ENCODE measurements around the gene DCAKD. TPM values are rescaled to one million over a fixed set of nuclear protein-coding genes. Genes with fewer than 3 reads are reported as not detected.
A peak's percentile ranks its signal among the peaks of the same experiment; 100 is the strongest.

The DCAKD gene
- total and polyA plus RNA-seq, 12 donors, result 34.9 to 115 (median 62.9) TPM

DNA sequence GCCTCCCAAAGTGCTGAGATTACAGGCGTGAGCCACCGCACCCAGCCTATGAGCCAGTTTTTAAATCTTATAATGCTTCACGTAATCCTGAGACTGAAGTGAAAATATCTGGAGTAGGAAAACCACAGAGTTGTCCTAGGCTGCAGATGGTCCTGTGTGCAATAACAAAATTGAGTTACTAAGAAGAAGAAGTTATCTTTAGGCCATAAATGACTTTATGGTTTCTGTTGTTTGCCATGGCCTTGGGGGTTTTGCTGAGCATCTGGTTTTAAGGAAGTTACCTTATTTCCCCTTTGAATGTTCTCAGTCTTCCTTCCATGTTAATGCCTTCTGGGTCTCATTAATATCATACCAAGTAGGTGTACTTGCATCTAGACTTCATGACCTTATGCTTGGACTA is 26.2 kb upstream of the DCAKD start:
- Histone ChIP-seq H3K27me3 (no peaks in the 10 kb centered on the region), H3K36me3 (replicated peaks in 1 of 2) (peaks cover 0 to 21% of the 10 kb centered on the region in 2 donors), H3K9me3 (replicated peaks in 1 of 3) (no peaks in the 10 kb centered on the region), H3K4me3 (no peak overlapping the region), H3K4me1 (replicated peaks in 1 of 2) (peaks cover 5 to 19% of the 10 kb centered on the region in 2 donors), H3K27ac (no peak overlapping the region)
- 75 to 93% (median 84%) methylated on average over 3 of the region's 3 CpGs for WGBS, 4 donors
- DNase-seq, result peak in 1 of 7 donors; percentile 8
- TF ChIP-seq POLR2A (IDR thresholded peaks at IDR 0.05), result no peak
- TF ChIP-seq CTCF (IDR thresholded peaks at IDR 0.05), result no peak
- intact Hi-C loops (cut with DNase I), result no loop called here

DNA sequence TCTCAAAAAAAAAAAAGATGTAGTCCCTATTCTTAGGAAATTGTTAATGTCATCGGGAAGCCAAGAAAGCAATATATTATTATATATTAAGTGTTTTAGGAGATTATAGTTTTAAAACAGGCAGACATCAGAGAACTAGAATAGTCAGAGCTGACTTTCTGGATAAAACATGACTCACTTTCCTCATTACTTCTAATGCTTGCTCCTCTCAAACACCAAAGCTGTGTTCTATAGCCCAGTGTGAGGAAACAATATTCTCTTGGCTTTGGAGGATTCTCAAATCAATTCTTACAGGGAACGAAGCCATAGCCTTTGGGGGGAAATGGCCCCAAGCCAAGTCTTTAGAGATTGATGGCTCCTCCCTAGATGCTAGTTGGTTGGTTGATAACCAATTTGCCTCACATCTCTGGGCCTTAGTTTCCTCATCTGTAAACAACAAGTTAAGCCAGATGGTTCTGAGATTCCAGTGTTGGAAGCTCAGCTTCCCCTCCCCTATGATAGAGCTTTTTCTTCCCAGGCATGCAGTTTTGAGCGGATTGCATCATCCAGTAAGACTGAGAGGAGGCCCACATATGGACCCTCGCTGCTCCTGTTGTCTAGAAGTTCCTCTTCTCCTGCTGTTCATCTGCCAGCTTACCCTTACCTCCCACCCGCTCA is 22.1 kb upstream of the DCAKD start:
- Histone ChIP-seq H3K9me3 (replicated peaks in 1 of 3) (no peaks in the 10 kb centered on the region), H3K27me3 (no peaks in the 10 kb centered on the region), H3K4me3 (no peak overlapping the region), H3K36me3 (replicated peaks in 1 of 2) (peaks cover 0 to 19% of the 10 kb centered on the region in 2 donors), H3K27ac (no peak overlapping the region), H3K4me1 (replicated peaks in 1 of 2) (peaks cover 5 to 24% of the 10 kb centered on the region in 2 donors)
- intact Hi-C loops (cut with DNase I), result no loop called here
- peak in 1 of 7 donors; percentile 8 for DNase-seq
- TF ChIP-seq CTCF (IDR thresholded peaks at IDR 0.05) (no peak), POLR2A (IDR thresholded peaks at IDR 0.05) (no peak)
- WGBS, 4 donors, result 73 to 86% (median 80%) methylated on average over 4 to 5 of the region's 5 CpGs

DNA sequence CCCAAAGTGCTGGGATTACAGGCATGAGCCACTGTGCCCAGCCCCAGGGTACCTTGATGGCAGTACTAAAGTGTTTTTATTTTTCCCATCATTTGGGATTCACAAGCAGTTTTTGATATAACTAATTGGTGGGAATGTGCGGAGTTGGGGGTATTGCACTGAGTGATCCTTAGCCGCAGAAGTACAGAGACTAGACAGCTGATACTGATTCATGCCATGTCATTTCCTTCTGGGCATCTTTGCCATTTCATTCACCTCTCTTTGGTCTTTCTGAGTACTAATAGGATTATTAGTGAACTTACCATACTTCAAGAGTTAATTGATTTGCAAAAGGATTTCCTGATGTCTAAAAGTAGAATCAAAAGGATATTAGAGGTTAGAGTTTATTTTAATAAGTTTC is 19.4 kb upstream of the DCAKD start:
- H3K9me3 ChIP-seq (replicated peaks in 1 of 3), result no peaks in the 10 kb centered on the region
- no peak overlapping the region for H3K4me3 ChIP-seq
- WGBS, 4 donors, result 84 to 94% (median 90%) methylated on average over 2 of the region's 2 CpGs
- intact Hi-C loops (cut with DNase I), result no loop called here
- peaks cover 0 to 19% of the 10 kb centered on the region in 2 donors for H3K36me3 ChIP-seq (replicated peaks in 1 of 2)
- no peak for DNase-seq
- TF ChIP-seq CTCF (IDR thresholded peaks at IDR 0.05) (no peak), POLR2A (IDR thresholded peaks at IDR 0.05) (no peak)
- no peaks in the 10 kb centered on the region for H3K27me3 ChIP-seq
- H3K27ac ChIP-seq, result no peak overlapping the region
- peaks cover 2 to 19% of the 10 kb centered on the region in 2 donors for H3K4me1 ChIP-seq (replicated peaks in 1 of 2)

DNA sequence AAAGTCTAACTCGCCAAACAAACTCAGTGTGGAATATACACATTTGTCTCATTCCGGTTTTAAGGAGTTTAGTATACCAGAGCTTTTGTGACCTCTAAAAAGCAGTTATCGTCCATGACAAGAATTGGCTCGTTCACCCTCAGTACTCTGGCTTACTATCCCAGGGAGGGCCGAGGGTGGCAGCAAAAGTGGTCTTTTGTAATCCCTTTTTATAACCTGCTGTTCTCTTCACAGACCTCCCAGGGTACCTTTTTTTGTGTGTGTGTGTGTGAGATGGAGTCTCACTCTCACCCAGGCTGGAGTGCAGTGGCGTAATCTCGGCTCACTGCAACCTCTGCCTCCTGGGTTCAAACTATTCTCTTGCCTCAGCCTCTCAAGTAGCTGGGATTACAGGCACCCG is 18.6 kb upstream of the DCAKD start:
- H3K27ac ChIP-seq, result no peak overlapping the region
- no peak for DNase-seq
- peaks cover 4 to 27% of the 10 kb centered on the region in 2 donors for H3K4me1 ChIP-seq (replicated peaks in 1 of 2)
- H3K36me3 ChIP-seq (replicated peaks in 1 of 2), result peaks cover 0 to 19% of the 10 kb centered on the region in 2 donors
- 86 to 90% (median 89%) methylated on average over 8 of the region's 8 CpGs for WGBS, 4 donors
- TF ChIP-seq POLR2A (IDR thresholded peaks at IDR 0.05) (no peak), CTCF (IDR thresholded peaks at IDR 0.05) (no peak)
- H3K4me3 ChIP-seq, result no peak overlapping the region
- intact Hi-C loops (cut with DNase I), result no loop called here
- H3K27me3 ChIP-seq, result no peaks in the 10 kb centered on the region
- no peaks in the 10 kb centered on the region for H3K9me3 ChIP-seq (replicated peaks in 1 of 3)

Data from adrenal gland (tissue), 12 donors.